HepG2 (cell line): Measurements from ENCODE around the gene DDAH2. TPM values are rescaled to one million over a fixed set of nuclear protein-coding genes. Genes with fewer than 3 reads are reported as not detected.
A peak's percentile ranks its signal among the peaks of the same experiment; 100 is the strongest.

Experiments
- ATAC-seq: fragments of 200-7000 bp; cut with Tn5 transposase; 3 replicates; pipeline ENCODE4 v1.9.1; 2020; ENCODE audit warnings: mild to moderate bottlenecking, moderate library complexity
- BruUV-seq: library from RNA; stranded (reverse); fragments of 400-500 nt; replicated peaks from 2 replicates; lab custom pipeline; 2021; lab: Mats Ljungman, UMichigan
- CTCF ChIA-PET: fragments of 300-600 bp; formaldehyde crosslinking; extraction: SDS; loops from one replicate; lab custom pipeline; 2021; ENCODE audit warnings: low total read pairs, inconsistent platforms, low intra/inter-chr PET ratio; lab: Yijun Ruan, JAX
- POLR2A ChIA-PET: fragments of 350-600 bp; sonication (Branson Sonifier 250); formaldehyde crosslinking; loops from one replicate; lab custom pipeline; 2020; ENCODE audit warnings: antibody characterized with exemption, inconsistent platforms; lab: Yijun Ruan, JAX
- DNase-seq: peaks from one replicate; pipeline ENCODE4 v3.0.0-alpha.2; 2015; ENCODE audit warnings: low spot score
- FAIRE-seq: peaks from 3 replicates; lab custom pipeline; 2011; peaks lifted over from hg19 to GRCh38; lab: Jason Lieb, UNC
- H2AFZ ChIP-seq: one replicate; pipeline ENCODE4 v1.6.1; 2011; ENCODE audit warnings: low read length, inconsistent platforms
- H3K27ac ChIP-seq: fragments of 300-600 bp; 3 replicates; pipeline ENCODE4 v1.8.0; 2011; ENCODE audit warnings: mixed run types, mild to moderate bottlenecking, mixed read lengths, low read length, inconsistent platforms; ENCODE audit not compliant: insufficient read depth; ENCODE audit errors: extremely low read length
- H3K27me3 ChIP-seq, 2 experiments: fragments of 200-600 bp in 1 of 2; 2 replicates in 1 of 2; 3 replicates in 1 of 2; pipeline versions ENCODE4 v1.6.0 to v1.8.0; 2011; ENCODE audit warnings: low read length in 2 of 2, mild to moderate bottlenecking in 2 of 2, moderate library complexity in 2 of 2, inconsistent platforms in 1 of 2; ENCODE audit not compliant: insufficient read depth in 2 of 2, control insufficient read depth in 1 of 2
- H3K36me3 ChIP-seq, 2 experiments: fragments of 200-600 bp in 1 of 2; replicated peaks in 1 of 2; 2 replicates in 1 of 2; 3 replicates in 1 of 2; pipeline versions ENCODE4 v1.5.1 to v1.8.0; 2011; ENCODE audit warnings: low read length in 2 of 2, inconsistent platforms in 1 of 2; ENCODE audit not compliant: insufficient read depth in 2 of 2, control insufficient read depth in 1 of 2
- H3K4me1 ChIP-seq: 2 replicates; pipeline ENCODE4 v1.5.1; 2012; ENCODE audit warnings: low read length, inconsistent platforms; ENCODE audit not compliant: insufficient read depth
- H3K4me2 ChIP-seq: 2 replicates; pipeline ENCODE4 v1.6.0; 2011; ENCODE audit warnings: low read depth, low read length, inconsistent platforms
- H3K4me3 ChIP-seq, 3 experiments: fragments of 200-600 bp in 1 of 3; sonication (generic), shearing (Covaris generic) in 1 of 3; replicated peaks in 1 of 3; 2 replicates each; pipeline ENCODE4 v1.5.1; 2011 to 2016; ENCODE audit warnings: low read length in 3 of 3, inconsistent platforms in 2 of 3, low read depth in 2 of 3, mild to moderate bottlenecking in 2 of 3, control low read depth in 1 of 3, mixed read lengths in 1 of 3; ENCODE audit not compliant: insufficient read depth in 1 of 3
- H3K79me2 ChIP-seq: one replicate; pipeline ENCODE4 v1.6.1; 2011; ENCODE audit warnings: low read length, inconsistent platforms; ENCODE audit not compliant: insufficient read depth
- H3K9ac ChIP-seq: 2 replicates; pipeline ENCODE4 v1.6.0; 2011; ENCODE audit warnings: mild to moderate bottlenecking, low read depth, low read length, inconsistent platforms; ENCODE audit not compliant: insufficient read depth
- H3K9me3 ChIP-seq: 2 replicates; pipeline ENCODE4 v1.5.1; 2012; ENCODE audit warnings: mild to moderate bottlenecking, low read length
- H4K20me1 ChIP-seq: 2 replicates; pipeline ENCODE4 v1.6.0; 2011; ENCODE audit warnings: inconsistent platforms, mild to moderate bottlenecking, low read length, moderate library complexity; ENCODE audit not compliant: insufficient read depth
- FOSL2 ChIP-seq: sonication (generic); formaldehyde crosslinking; IDR thresholded peaks from 2 replicates; pipeline ENCODE4 v1.4.0; 2020; ENCODE audit warnings: missing genetic modification reagents
- GLI4 ChIP-seq: sonication (generic); formaldehyde crosslinking; IDR thresholded peaks from 2 replicates; pipeline ENCODE4 v1.5.1; 2020; ENCODE audit warnings: missing genetic modification reagents, mild to moderate bottlenecking, moderate library complexity, borderline replicate concordance
- JDP2 ChIP-seq: sonication (generic); formaldehyde crosslinking; IDR thresholded peaks from 2 replicates; pipeline ENCODE4 v1.8.1; 2022; ENCODE audit warnings: missing genetic modification reagents, borderline replicate concordance
- MNT ChIP-seq: fragments of 450-650 bp; IDR thresholded peaks from 2 replicates; pipeline ENCODE4 v1.6.1; 2016
- NFIC ChIP-seq: IDR thresholded peaks from 2 replicates; pipeline ENCODE4 v1.6.1; 2012; ENCODE audit warnings: mild to moderate bottlenecking, low read length, inconsistent platforms
- SALL2 ChIP-seq: sonication (generic); formaldehyde crosslinking; IDR thresholded peaks from 2 replicates; pipeline ENCODE4 v1.8.1; 2023; ENCODE audit warnings: mild to moderate bottlenecking, missing genetic modification reagents, inconsistent platforms
- TFE3 ChIP-seq: IDR thresholded peaks from 2 replicates; pipeline ENCODE4 v1.6.1; 2016
- XRCC5 ChIP-seq: fragments of 200-400 bp; formaldehyde crosslinking; optimal IDR thresholded peaks from 2 replicates; pipeline ENCODE3; 2017; ENCODE audit warnings: mild to moderate bottlenecking, low read length
- ZNF44 ChIP-seq: sonication (generic); formaldehyde crosslinking; IDR thresholded peaks from 2 replicates; pipeline ENCODE4 v1.5.1; 2020; ENCODE audit warnings: mild to moderate bottlenecking, missing genetic modification reagents
- ZNF605 ChIP-seq: sonication (generic); formaldehyde crosslinking; IDR thresholded peaks from 2 replicates; pipeline ENCODE4 v1.8.0; 2022; ENCODE audit warnings: mild to moderate bottlenecking, missing genetic modification reagents
- ZNF850 ChIP-seq: sonication (generic); formaldehyde crosslinking; conservative IDR thresholded peaks from 2 replicates; pipeline ENCODE4 v1.9.0; 2021; ENCODE audit warnings: mild to moderate bottlenecking, missing genetic modification reagents
- WGBS: methylation state at CpG from one replicate; pipeline ENCODE4 v1.1.6; 2017; ENCODE audit warnings: low lambda C conversion rate; 5-methylcytosine and 5-hydroxymethylcytosine counted together
- in situ Hi-C: cut with HindIII; loops from 2 replicates; pipeline ENCODE4 v1.10.0; 2017; ENCODE audit warnings: low pct_unique_long_range_greater_than_20kb; ENCODE audit not compliant: extremely low pct_ligation_motif_present
- intact Hi-C: fragments of 100-400 bp; cut with micrococcal nuclease; formaldehyde crosslinking; loops from one replicate; pipeline ENCODE4 v1.10.0; 2022; ENCODE audit not compliant: unreplicated experiment
- polyA plus RNA-seq, 8 experiments: library from polyadenylated mRNA; depleted of rRNA in 3 of 8; stranded (reverse) in 7 of 8; unstranded in 1 of 8; fragments of >200 nt; fragmentation: Illumina TruSeq in 4 of 8; extraction: Trizol in 4 of 8; gene quantifications; 2 replicates each; pipeline versions ENCODE4 v1.2.1 to v1.2.3, GENCODE V29; 2011 to 2016; ENCODE audit warnings: low read depth in 4 of 8, missing spikeins in 1 of 8, mixed read lengths in 1 of 8; ENCODE audit not compliant: insufficient read depth in 1 of 8
- total RNA-seq, 5 experiments: library from RNA; depleted of rRNA; stranded (reverse); fragments of >200 nt; fragmentation: Illumina TruSeq; extraction: Trizol; gene quantifications; 2 replicates each; pipeline ENCODE4 v1.2.3, GENCODE V29; 2016; ENCODE audit warnings: low read depth in 1 of 5
- TF ChIP-seq, protein P1 (sequence below): sonication (generic); formaldehyde crosslinking; conservative IDR thresholded peaks from 2 replicates; pipeline ENCODE4 v1.5.0; 2020; ENCODE audit warnings: missing genetic modification reagents
- TF ChIP-seq, protein P2 (sequence below): sonication (generic); formaldehyde crosslinking; IDR thresholded peaks from 2 replicates; pipeline ENCODE4 v1.5.0; 2020; ENCODE audit warnings: mild to moderate bottlenecking, missing genetic modification reagents

DDAH2 gene
- total and polyA plus RNA-seq, 2 of the 13 experiments (the other 11 are each of a cell fraction or from before 2014, with no cell fraction given), result 16.4 to 21.1 TPM

DNA sequence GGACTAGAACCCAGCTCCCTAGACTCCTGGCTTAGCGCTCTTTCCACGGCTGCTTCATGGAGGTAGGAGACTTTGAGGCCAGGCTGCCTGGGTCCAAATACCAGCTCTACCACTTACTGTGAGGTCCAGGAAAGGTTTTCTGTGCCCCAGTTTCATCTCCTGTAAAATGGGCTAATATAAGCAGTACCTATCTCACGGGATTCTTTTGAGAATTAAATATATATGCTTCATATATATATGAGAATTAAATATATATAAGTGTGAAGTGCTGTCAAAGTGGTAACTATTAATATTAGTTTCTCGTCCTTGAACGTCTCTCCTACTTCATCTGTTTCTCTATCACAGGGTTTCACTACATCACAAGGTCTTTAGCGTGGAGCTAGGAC, 38.0 kb downstream of the DDAH2 start (continued):
- TF ChIP-seq, protein P1, sequence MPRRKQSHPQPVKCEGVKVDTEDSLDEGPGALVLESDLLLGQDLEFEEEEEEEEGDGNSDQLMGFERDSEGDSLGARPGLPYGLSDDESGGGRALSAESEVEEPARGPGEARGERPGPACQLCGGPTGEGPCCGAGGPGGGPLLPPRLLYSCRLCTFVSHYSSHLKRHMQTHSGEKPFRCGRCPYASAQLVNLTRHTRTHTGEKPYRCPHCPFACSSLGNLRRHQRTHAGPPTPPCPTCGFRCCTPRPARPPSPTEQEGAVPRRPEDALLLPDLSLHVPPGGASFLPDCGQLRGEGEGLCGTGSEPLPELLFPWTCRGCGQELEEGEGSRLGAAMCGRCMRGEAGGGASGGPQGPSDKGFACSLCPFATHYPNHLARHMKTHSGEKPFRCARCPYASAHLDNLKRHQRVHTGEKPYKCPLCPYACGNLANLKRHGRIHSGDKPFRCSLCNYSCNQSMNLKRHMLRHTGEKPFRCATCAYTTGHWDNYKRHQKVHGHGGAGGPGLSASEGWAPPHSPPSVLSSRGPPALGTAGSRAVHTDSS (CRISPR knock-in tag), result no peak

GRCh38 chr6:31690231-31691077, 38.6 kb downstream of the DDAH2 start:
- no peak for DNase-seq
- peaks cover 12% of the 10 kb centered on the region; the same call in 1 of the 2 replicates for H3K4me1 ChIP-seq
- peaks cover 60 to 73% of the 10 kb centered on the region in 2 experiments for H3K36me3 ChIP-seq
- H3K9me3 ChIP-seq, result no peaks in the 10 kb centered on the region
- intact Hi-C loops, result no loop called here
- no peak overlapping the region for H3K4me2 ChIP-seq
- POLR2A ChIA-PET, result interaction anchor here (0.5 to 4.9 kb wide), 4 partner anchors 12 to 77 kb away, joined by 3 to 22 read pairs (median 4); partner anchors contain the start of gene ABHD16A
- WGBS, result 86% methylated on average over 10 of the region's 10 CpGs
- no peaks in the 10 kb centered on the region for H4K20me1 ChIP-seq
- no peak for FAIRE-seq
- in situ Hi-C loops, result no loop called here
- H3K27ac ChIP-seq, result no peak overlapping the region
- no peak overlapping the region for H2AFZ ChIP-seq
- no TSS peak for BruUV-seq
- H3K9ac ChIP-seq, result no peak overlapping the region
- no peak overlapping the region for H3K4me3 ChIP-seq
- no peaks in the 10 kb centered on the region for H3K79me2 ChIP-seq
- no peak; the same call in 2 of the 3 replicates for ATAC-seq
- CTCF ChIA-PET, result interaction anchor here (0.5 to 1.2 kb wide), 2 partner anchors 10 kb away, joined by 3 to 5 read pairs; partner anchors contain the start of gene LY6G5C
- H3K27me3 ChIP-seq, result no peaks in the 10 kb centered on the region
- TF ChIP-seq SALL2, result no peak
- TF ChIP-seq ZNF605 (CRISPR knock-in tag), result no peak
- TF ChIP-seq, protein P2, sequence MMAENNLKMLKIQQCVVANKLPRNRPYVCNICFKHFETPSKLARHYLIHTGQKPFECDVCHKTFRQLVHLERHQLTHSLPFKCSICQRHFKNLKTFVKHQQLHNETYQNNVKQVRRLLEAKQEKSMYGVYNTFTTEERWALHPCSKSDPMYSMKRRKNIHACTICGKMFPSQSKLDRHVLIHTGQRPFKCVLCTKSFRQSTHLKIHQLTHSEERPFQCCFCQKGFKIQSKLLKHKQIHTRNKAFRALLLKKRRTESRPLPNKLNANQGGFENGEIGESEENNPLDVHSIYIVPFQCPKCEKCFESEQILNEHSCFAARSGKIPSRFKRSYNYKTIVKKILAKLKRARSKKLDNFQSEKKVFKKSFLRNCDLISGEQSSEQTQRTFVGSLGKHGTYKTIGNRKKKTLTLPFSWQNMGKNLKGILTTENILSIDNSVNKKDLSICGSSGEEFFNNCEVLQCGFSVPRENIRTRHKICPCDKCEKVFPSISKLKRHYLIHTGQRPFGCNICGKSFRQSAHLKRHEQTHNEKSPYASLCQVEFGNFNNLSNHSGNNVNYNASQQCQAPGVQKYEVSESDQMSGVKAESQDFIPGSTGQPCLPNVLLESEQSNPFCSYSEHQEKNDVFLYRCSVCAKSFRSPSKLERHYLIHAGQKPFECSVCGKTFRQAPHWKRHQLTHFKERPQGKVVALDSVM (CRISPR knock-in tag), result 0 out of 2 replicates have a peak, but pooled peaks have one; percentile 20
- peak; percentile 34; the same call in 1 of the 2 replicates for TF ChIP-seq FOSL2
- TF ChIP-seq ZNF850 (CRISPR knock-in tag), result no peak
- no peak for TF ChIP-seq GLI4
- TF ChIP-seq XRCC5, result peak; percentile 37
- TF ChIP-seq ZNF44 (CRISPR knock-in tag), result no peak
- no peak for TF ChIP-seq JDP2 (CRISPR knock-in tag)
- TF ChIP-seq TFE3 (CRISPR knock-in tag), result no peak
- no peak for TF ChIP-seq NFIC
- no peak for TF ChIP-seq MNT
